ENCODE data around the gene ELMO1.
"Not testable (repeated sequence)": the region's sequence is repeated elsewhere in the genome, so short reads cannot be mapped to it uniquely, and the experiment has no call there.

The ELMO1 gene

DNA sequence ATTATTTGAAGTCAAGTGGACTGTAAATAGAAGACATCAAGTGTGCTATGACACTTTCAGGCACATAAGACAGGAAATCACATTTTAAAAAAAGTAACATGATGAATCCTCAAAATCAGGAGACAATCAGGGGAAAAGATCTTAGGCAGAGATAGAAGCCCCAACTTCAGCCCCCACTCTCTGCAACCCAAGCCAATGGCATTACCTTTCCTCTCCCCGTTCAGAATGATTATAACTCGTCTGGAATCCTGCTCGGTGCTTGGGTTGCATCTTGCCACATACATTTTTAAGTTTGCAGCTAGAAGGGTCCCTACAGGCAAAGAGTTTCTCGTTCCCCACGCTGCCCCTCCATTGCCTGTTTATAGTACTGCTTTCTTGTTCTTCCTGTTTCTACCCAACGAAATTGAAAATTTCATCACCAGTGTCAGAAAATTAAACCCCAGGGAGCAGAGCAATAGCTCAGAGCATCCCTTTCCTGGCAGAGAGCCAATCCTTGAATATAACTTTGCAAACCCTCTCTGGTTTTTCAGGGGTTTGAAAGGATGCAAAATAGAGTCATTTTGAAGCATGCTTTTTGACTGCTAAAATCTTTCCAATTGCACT lies 463.9 kb downstream of the ELMO1 start:
- DNase-seq (ENCODE audit: extremely low spot score) = no peak
- ChIA-PET POLR2A (no interaction called here), CTCF (interaction anchor here (0.8 to 12.3 kb wide), 14 partner anchors 7 to 544 kb away, joined by 3 to 167 read pairs (median 14); no protein-coding TSS in a partner anchor)
- TF ChIP-seq, protein P1, sequence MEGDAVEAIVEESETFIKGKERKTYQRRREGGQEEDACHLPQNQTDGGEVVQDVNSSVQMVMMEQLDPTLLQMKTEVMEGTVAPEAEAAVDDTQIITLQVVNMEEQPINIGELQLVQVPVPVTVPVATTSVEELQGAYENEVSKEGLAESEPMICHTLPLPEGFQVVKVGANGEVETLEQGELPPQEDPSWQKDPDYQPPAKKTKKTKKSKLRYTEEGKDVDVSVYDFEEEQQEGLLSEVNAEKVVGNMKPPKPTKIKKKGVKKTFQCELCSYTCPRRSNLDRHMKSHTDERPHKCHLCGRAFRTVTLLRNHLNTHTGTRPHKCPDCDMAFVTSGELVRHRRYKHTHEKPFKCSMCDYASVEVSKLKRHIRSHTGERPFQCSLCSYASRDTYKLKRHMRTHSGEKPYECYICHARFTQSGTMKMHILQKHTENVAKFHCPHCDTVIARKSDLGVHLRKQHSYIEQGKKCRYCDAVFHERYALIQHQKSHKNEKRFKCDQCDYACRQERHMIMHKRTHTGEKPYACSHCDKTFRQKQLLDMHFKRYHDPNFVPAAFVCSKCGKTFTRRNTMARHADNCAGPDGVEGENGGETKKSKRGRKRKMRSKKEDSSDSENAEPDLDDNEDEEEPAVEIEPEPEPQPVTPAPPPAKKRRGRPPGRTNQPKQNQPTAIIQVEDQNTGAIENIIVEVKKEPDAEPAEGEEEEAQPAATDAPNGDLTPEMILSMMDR (IDR thresholded peaks at IDR 0.05; ENCODE audit: control extremely low read depth, extremely low read depth, low read depth, missing control alignments) = no peak

GRCh38 chr7:36984041-36984521 lies 464.6 kb downstream of the ELMO1 start:
- ChIA-PET CTCF (interaction anchor here (0.8 to 12.3 kb wide), 7 partner anchors 13 to 216 kb away, joined by 3 to 167 read pairs (median 14); no protein-coding TSS in a partner anchor), POLR2A (no interaction called here)
- TF ChIP-seq, protein P1 (IDR thresholded peaks at IDR 0.05; ENCODE audit: control extremely low read depth, extremely low read depth, low read depth, missing control alignments) = no peak
- no peak for DNase-seq (ENCODE audit: extremely low spot score)

DNA sequence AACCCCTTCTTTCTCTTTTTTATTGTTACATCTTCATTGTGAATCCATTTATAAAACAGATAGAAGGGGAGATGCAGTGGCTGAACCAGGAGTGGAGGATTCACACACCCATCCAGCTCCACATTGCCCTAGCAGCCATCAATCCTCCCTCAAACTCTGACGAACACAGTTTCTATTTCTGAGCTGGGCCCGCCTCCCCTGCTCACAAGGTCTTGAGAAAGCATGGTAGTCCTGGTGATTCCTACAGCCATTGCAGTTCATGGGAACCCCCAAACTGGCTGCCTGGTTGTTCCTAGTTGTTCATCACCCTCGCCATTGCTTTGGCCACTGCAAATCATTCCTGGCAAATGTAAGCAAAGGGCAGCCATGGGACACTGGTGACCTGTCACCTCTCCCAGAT lies 465.9 kb downstream of the ELMO1 start:
- TF ChIP-seq, protein P1 (IDR thresholded peaks at IDR 0.05; ENCODE audit: control extremely low read depth, extremely low read depth, low read depth, missing control alignments) = no peak
- CTCF ChIA-PET = interaction anchor here (1.0 to 12.3 kb wide), 5 partner anchors 12 to 371 kb away, joined by 3 to 167 read pairs (median 14); no protein-coding TSS in a partner anchor
- no peak for DNase-seq (ENCODE audit: extremely low spot score)
- POLR2A ChIA-PET = no interaction called here

GRCh38 chr7:36979810-36980248 lies 468.8 kb downstream of the ELMO1 start:
- ChIA-PET CTCF (interaction anchor here (0.7 to 5.9 kb wide), 10 partner anchors 9 to 219 kb away, joined by 3 to 54 read pairs (median 4); no protein-coding TSS in a partner anchor), POLR2A (no interaction called here)
- DNase-seq (ENCODE audit: extremely low spot score) = no peak
- TF ChIP-seq, protein P1 (IDR thresholded peaks at IDR 0.05; ENCODE audit: control extremely low read depth, extremely low read depth, low read depth, missing control alignments) = no peak

- TF ChIP-seq, protein P1 (IDR thresholded peaks at IDR 0.05; ENCODE audit: control extremely low read depth, extremely low read depth, low read depth, missing control alignments) = no peak
- no peak for DNase-seq (ENCODE audit: extremely low spot score)
- POLR2A ChIA-PET = no interaction called here
- CTCF ChIA-PET = interaction anchor here (0.9 to 5.9 kb wide), 6 partner anchors 10 to 220 kb away, joined by 3 to 54 read pairs (median 6); no protein-coding TSS in a partner anchor
Observed at GRCh38 chr7:36978461-36978860, 470.2 kb downstream of the ELMO1 start.

GRCh38 chr7:36977878-36978277 lies 470.8 kb downstream of the ELMO1 start:
- no peak for DNase-seq (ENCODE audit: extremely low spot score)
- POLR2A ChIA-PET = no interaction called here
- CTCF ChIA-PET = interaction anchor here (1.1 to 5.9 kb wide), 5 partner anchors 10 to 222 kb away, joined by 3 to 54 read pairs (median 4); no protein-coding TSS in a partner anchor
- TF ChIP-seq, protein P1 (IDR thresholded peaks at IDR 0.05; ENCODE audit: control extremely low read depth, extremely low read depth, low read depth, missing control alignments) = no peak

DNA sequence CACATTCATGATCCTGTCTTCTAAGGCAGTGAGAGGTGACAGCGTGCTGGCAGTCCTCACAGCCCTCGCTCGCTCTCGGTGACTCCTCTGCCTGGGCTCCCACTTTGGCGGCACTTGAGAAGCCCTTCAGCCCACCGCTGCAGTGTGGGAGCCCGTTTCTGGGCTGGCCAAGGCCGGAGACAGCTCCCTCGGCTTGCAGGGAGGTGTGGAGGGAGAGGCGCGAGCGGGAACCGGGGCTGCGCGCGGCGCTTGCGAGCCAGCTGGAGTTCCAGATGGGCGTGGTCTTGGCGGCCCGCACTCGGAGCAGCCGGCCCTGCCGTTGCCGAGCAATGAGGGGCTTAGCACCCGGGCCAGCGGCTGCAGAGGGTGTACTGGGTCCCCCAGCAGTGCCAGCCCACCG lies 475.1 kb downstream of the ELMO1 start:
- DNase-seq (ENCODE audit: extremely low spot score); POLR2A ChIA-PET: not testable (repeated sequence)
- CTCF ChIA-PET = interaction anchor here (1.3 to 5.7 kb wide), 3 partner anchors 12 to 199 kb away, joined by 3 to 22 read pairs (median 5); no protein-coding TSS in a partner anchor
